ENCODE measurements around the gene MYEOV.

The MYEOV gene

GRCh38 chr11:69265210-69265609 lies 28.7 kb upstream of the MYEOV start:
- in situ Hi-C loops (cut with MboI; ENCODE audit: low sequenced_read_pairs) = no loop called here

GRCh38 chr11:69265911-69266510 lies 27.9 kb upstream of the MYEOV start:
- in situ Hi-C loops (cut with MboI; ENCODE audit: low sequenced_read_pairs) = no loop called here

- in situ Hi-C loops (cut with MboI; ENCODE audit: low sequenced_read_pairs) = no loop called here
These were observed 26.6 kb upstream of the MYEOV start for GRCh38 chr11:69267395-69267805.

- in situ Hi-C loops (cut with MboI; ENCODE audit: low sequenced_read_pairs) = no loop called here
These were observed 25.0 kb upstream of the MYEOV start for GRCh38 chr11:69268911-69269310.

GRCh38 chr11:69269388-69269787 lies 24.6 kb upstream of the MYEOV start:
- in situ Hi-C loops (cut with MboI; ENCODE audit: low sequenced_read_pairs) = no loop called here

- in situ Hi-C loops (cut with MboI; ENCODE audit: low sequenced_read_pairs) = no loop called here
These were observed 23.8 kb upstream of the MYEOV start for GRCh38 chr11:69269926-69270697.

- in situ Hi-C loops (cut with MboI; ENCODE audit: low sequenced_read_pairs) = no loop called here
These were observed 23.0 kb upstream of the MYEOV start for GRCh38 chr11:69270941-69271340.

- in situ Hi-C loops (cut with MboI; ENCODE audit: low sequenced_read_pairs) = no loop called here
These were observed 21.9 kb upstream of the MYEOV start for GRCh38 chr11:69272055-69272454.

GRCh38 chr11:69272831-69273485 lies 21.0 kb upstream of the MYEOV start:
- in situ Hi-C loops (cut with MboI; ENCODE audit: low sequenced_read_pairs) = no loop called here

GRCh38 chr11:69273571-69273970 lies 20.4 kb upstream of the MYEOV start:
- in situ Hi-C loops (cut with MboI; ENCODE audit: low sequenced_read_pairs) = no loop called here

- in situ Hi-C loops (cut with MboI; ENCODE audit: low sequenced_read_pairs) = no loop called here
These were observed 19.4 kb upstream of the MYEOV start for GRCh38 chr11:69274531-69275016.

GRCh38 chr11:69275178-69275577 lies 18.8 kb upstream of the MYEOV start:
- in situ Hi-C loops (cut with MboI; ENCODE audit: low sequenced_read_pairs) = no loop called here

GRCh38 chr11:69276165-69276564 lies 17.8 kb upstream of the MYEOV start:
- in situ Hi-C loops (cut with MboI; ENCODE audit: low sequenced_read_pairs) = no loop called here

- in situ Hi-C loops (cut with MboI; ENCODE audit: low sequenced_read_pairs) = no loop called here
These were observed 16.7 kb upstream of the MYEOV start for GRCh38 chr11:69277074-69277809.

GRCh38 chr11:69278091-69278867 lies 15.7 kb upstream of the MYEOV start:
- in situ Hi-C loops (cut with MboI; ENCODE audit: low sequenced_read_pairs) = no loop called here

GRCh38 chr11:69280451-69280850 lies 13.5 kb upstream of the MYEOV start:
- in situ Hi-C loops (cut with MboI; ENCODE audit: low sequenced_read_pairs) = no loop called here

- in situ Hi-C loops (cut with MboI; ENCODE audit: low sequenced_read_pairs) = no loop called here
These were observed 13.0 kb upstream of the MYEOV start for GRCh38 chr11:69280994-69281393.

GRCh38 chr11:69283446-69283845 lies 10.5 kb upstream of the MYEOV start:
- in situ Hi-C loops (cut with MboI; ENCODE audit: low sequenced_read_pairs) = no loop called here

- in situ Hi-C loops (cut with MboI; ENCODE audit: low sequenced_read_pairs) = no loop called here
These were observed 9.9 kb upstream of the MYEOV start for GRCh38 chr11:69284081-69284511.

GRCh38 chr11:69285091-69285490 lies 8.9 kb upstream of the MYEOV start:
- in situ Hi-C loops (cut with MboI; ENCODE audit: low sequenced_read_pairs) = no loop called here
